Trophoblast cell (in vitro differentiated cells and primary cell): ENCODE measurements around the gene CCNB1.

ENCODE experiments used
- DNase-seq, 2 donors: peaks; one replicate each; pipeline ENCODE4 v3.0.0-alpha.2; 2016
- H2AFZ ChIP-seq: 2 replicates; pipeline ENCODE4 v1.6.1; 2013; ENCODE audit warnings: low read length, moderate library complexity, mild to moderate bottlenecking; ENCODE audit not compliant: insufficient read depth, poor library complexity
- H2AK5ac ChIP-seq: 2 replicates; pipeline ENCODE4 v1.6.1; 2013; ENCODE audit warnings: mild to moderate bottlenecking, low read length
- H2BK120ac ChIP-seq: 2 replicates; pipeline ENCODE4 v1.6.1; 2013; ENCODE audit warnings: low read length, mild to moderate bottlenecking, moderate library complexity; ENCODE audit not compliant: insufficient read depth, poor library complexity
- H2BK12ac ChIP-seq: 2 replicates; pipeline ENCODE4 v1.6.1; 2013; ENCODE audit warnings: mild to moderate bottlenecking, low read length, moderate library complexity
- H2BK5ac ChIP-seq: 2 replicates; pipeline ENCODE4 v1.6.1; 2013; ENCODE audit warnings: low read length, low read depth, moderate library complexity, mild to moderate bottlenecking; ENCODE audit not compliant: poor library complexity
- H3K14ac ChIP-seq: 2 replicates; pipeline ENCODE4 v1.6.1; 2013; ENCODE audit warnings: mild to moderate bottlenecking, low read length
- H3K18ac ChIP-seq: 2 replicates; pipeline ENCODE4 v1.6.1; 2013; ENCODE audit warnings: mild to moderate bottlenecking, low read length
- H3K23ac ChIP-seq: 2 replicates; pipeline ENCODE4 v1.6.1; 2013; ENCODE audit warnings: low read length
- H3K27ac ChIP-seq: 2 replicates; pipeline ENCODE4 v1.5.1; 2013; ENCODE audit warnings: low read depth, mild to moderate bottlenecking, inconsistent platforms, low read length, moderate library complexity
- H3K27me3 ChIP-seq: 2 replicates; pipeline ENCODE4 v1.6.1; 2013; ENCODE audit warnings: inconsistent platforms, mild to moderate bottlenecking, low read length, moderate library complexity; ENCODE audit not compliant: insufficient read depth
- H3K36me3 ChIP-seq, 2 experiments: 1 replicate in 1 of 2; 2 replicates in 1 of 2; pipeline ENCODE4 v1.6.1; 2013; ENCODE audit warnings: low read length in 2 of 2, mild to moderate bottlenecking in 2 of 2, moderate library complexity in 1 of 2; ENCODE audit not compliant: insufficient read depth in 2 of 2, control insufficient read depth in 1 of 2
- H3K4ac ChIP-seq: 2 replicates; pipeline ENCODE4 v1.6.1; 2013; ENCODE audit warnings: low read depth, mild to moderate bottlenecking, low read length, moderate library complexity
- H3K4me1 ChIP-seq, 2 experiments: 1 replicate in 1 of 2; 2 replicates in 1 of 2; pipeline ENCODE4 v1.6.1; 2013; ENCODE audit warnings: low read length in 2 of 2, mild to moderate bottlenecking in 2 of 2, moderate library complexity in 1 of 2; ENCODE audit not compliant: insufficient read depth in 2 of 2, control insufficient read depth in 1 of 2
- H3K4me2 ChIP-seq: 2 replicates; pipeline ENCODE4 v1.6.1; 2013; ENCODE audit warnings: inconsistent platforms, mild to moderate bottlenecking, low read length, moderate library complexity
- H3K4me3 ChIP-seq: 2 replicates; pipeline ENCODE4 v1.5.1; 2013; ENCODE audit warnings: mild to moderate bottlenecking, low read depth, low read length, inconsistent platforms
- H3K79me1 ChIP-seq: one replicate; pipeline ENCODE4 v1.6.1; 2013; ENCODE audit warnings: low read length
- H3K79me2 ChIP-seq: 2 replicates; pipeline ENCODE4 v1.6.1; 2013; ENCODE audit warnings: low read length, mild to moderate bottlenecking; ENCODE audit not compliant: control insufficient read depth, insufficient read depth, poor library complexity
- H3K9ac ChIP-seq: 2 replicates; pipeline ENCODE4 v1.6.1; 2013; ENCODE audit warnings: mild to moderate bottlenecking, low read length
- H3K9me3 ChIP-seq: 2 replicates; pipeline ENCODE4 v1.6.1; 2013; ENCODE audit warnings: low read depth, mild to moderate bottlenecking, control low read depth, inconsistent platforms, low read length; ENCODE audit not compliant: insufficient read depth
- H4K12ac ChIP-seq: 2 replicates; pipeline ENCODE4 v1.6.1; 2013; ENCODE audit warnings: low read depth, mild to moderate bottlenecking, low read length, moderate library complexity
- H4K8ac ChIP-seq: 2 replicates; pipeline ENCODE4 v1.6.1; 2013; ENCODE audit warnings: low read depth, mild to moderate bottlenecking, low read length, moderate library complexity
- H4K91ac ChIP-seq: one replicate; pipeline ENCODE4 v1.6.1; 2013; ENCODE audit warnings: low read depth, mild to moderate bottlenecking, low read length, moderate library complexity
- WGBS: extraction: QIAGEN DNeasy Blood & Tissue Kit; methylation state at CpG from one replicate; pipeline ENCODE4 v1.1.7; 2013; ENCODE audit warnings: missing lambda C conversion rate; ENCODE audit not compliant: insufficient read length, insufficient coverage; ENCODE audit errors: extremely low coverage; 5-methylcytosine and 5-hydroxymethylcytosine counted together

The CCNB1 gene

DNA sequence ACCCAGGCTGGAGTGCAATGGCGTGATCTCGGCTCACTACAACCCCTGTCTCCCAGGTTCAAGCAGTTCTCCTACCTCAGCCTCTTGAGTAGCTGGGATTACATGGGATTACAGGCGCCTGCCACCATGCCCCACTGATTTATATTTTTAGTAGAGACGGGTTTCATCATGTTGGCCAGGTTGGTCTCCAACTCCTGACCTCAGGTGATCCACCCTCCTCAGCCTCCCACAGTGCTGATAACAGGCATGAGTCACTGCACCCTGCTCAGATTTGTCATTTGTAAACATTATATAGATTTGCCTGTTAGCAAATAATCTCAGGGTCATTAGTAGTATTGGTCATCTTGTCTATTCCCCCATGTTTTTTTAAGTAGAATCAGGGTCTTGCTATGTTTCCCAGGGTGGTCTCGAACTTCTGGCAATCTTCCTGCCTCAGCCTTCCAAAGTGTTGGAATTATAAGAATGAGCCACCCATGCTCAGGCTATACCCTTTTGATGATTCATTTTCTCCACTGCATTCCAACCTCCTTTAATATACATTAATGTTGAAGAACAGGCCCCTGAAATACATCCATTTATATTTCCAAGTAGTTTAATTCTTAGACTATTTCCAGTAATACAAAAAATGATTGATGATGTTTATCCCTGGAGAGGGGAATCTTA, 39.7 kb downstream of the CCNB1 start:
- Histone ChIP-seq H3K9ac (no peak overlapping the region), H2AK5ac (no peak overlapping the region), H3K23ac (no peak overlapping the region), H3K27me3 (no peaks in the 10 kb centered on the region), H2BK120ac (no peak overlapping the region), H3K14ac (no peak overlapping the region), H3K27ac (no peak overlapping the region), H2AFZ (no peak overlapping the region), H3K4me2 (no peak overlapping the region), H3K4me1 (no peaks in the 10 kb centered on the region), H4K12ac (no peak overlapping the region), H2BK5ac (no peak overlapping the region), H3K4me3 (no peak overlapping the region), H3K79me1 (no peaks in the 10 kb centered on the region), H3K4ac (no peak overlapping the region), H3K18ac (no peak overlapping the region), H3K36me3 (peaks cover 9 to 10% of the 10 kb centered on the region in 2 experiments), H2BK12ac (no peak overlapping the region), H3K9me3 (no peaks in the 10 kb centered on the region), H3K79me2 (no peaks in the 10 kb centered on the region), H4K91ac (no peak overlapping the region), H4K8ac (no peak overlapping the region)
- no CpG with 5 or more reads among the region's 5 CpGs for WGBS
- peak; percentile 61 to 76 for DNase-seq

DNA sequence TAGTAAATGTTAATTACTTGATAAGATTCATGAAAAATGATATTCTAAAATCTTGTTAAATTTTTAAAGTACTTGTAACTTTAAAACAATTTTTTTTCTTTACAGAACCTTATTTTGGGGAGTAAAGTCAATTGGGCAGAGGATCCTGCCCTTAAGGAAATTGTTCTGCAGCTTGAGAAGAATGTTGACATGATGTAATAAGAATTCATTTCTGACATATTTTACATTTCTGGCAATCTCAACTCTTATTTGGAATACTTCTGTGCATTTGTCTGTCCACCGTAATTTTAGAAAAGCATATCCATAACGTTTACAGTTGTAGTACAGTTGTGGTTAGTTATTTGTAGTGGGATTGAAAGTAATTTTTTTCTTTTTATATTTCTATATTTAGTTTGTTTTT, 42.7 kb downstream of the CCNB1 start:
- Histone ChIP-seq H3K36me3 (peaks cover 4 to 7% of the 10 kb centered on the region in 2 experiments), H3K27ac (no peak overlapping the region), H3K23ac (no peak overlapping the region), H3K79me1 (no peaks in the 10 kb centered on the region), H3K4me3 (no peak overlapping the region), H3K4me2 (no peak overlapping the region), H3K9me3 (no peaks in the 10 kb centered on the region), H4K91ac (no peak overlapping the region), H2BK12ac (no peak overlapping the region), H3K27me3 (no peaks in the 10 kb centered on the region), H3K4ac (no peak overlapping the region), H2BK120ac (no peak overlapping the region), H3K79me2 (no peaks in the 10 kb centered on the region), H3K14ac (no peak overlapping the region), H2BK5ac (no peak overlapping the region), H3K18ac (no peak overlapping the region), H2AFZ (no peak overlapping the region), H4K12ac (no peak overlapping the region), H2AK5ac (no peak overlapping the region), H4K8ac (no peak overlapping the region), H3K9ac (no peak overlapping the region), H3K4me1 (no peaks in the 10 kb centered on the region)
- peak; percentile 27 to 87 for DNase-seq
- WGBS: no CpG with 5 or more reads among the region's 2 CpGs

DNA sequence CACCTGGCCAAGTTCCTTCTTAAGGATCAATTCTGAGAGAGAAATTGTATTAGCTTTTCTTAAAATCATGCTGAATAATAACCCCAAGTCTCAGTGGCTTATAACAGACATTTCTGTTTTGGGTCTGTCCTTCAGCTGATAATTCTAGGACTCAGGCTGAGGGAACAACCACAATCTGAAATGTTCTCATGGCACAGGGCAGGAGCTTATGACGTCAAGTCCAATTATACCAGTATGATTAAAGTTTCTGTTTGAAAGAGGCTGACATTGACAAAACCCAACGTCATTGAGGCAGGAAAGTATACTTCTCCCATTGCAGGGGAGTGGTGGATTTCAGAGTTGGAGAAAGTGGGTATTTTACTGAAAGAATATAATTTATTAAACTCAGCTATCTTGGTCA, 44.2 kb downstream of the CCNB1 start:
- no peak overlapping the region for H2BK120ac ChIP-seq
- H3K79me2 ChIP-seq: no peaks in the 10 kb centered on the region
- no peak overlapping the region for H2AFZ ChIP-seq
- no peak overlapping the region for H3K9ac ChIP-seq
- no peak overlapping the region for H4K91ac ChIP-seq
- H2AK5ac ChIP-seq: no peak overlapping the region
- no peak overlapping the region for H3K4ac ChIP-seq
- H3K18ac ChIP-seq: no peak overlapping the region
- no peak overlapping the region for H3K4me2 ChIP-seq
- DNase-seq: no peak
- H3K14ac ChIP-seq: no peak overlapping the region
- H3K36me3 ChIP-seq: peaks cover 4 to 5% of the 10 kb centered on the region in 2 experiments
- no peak overlapping the region for H3K4me3 ChIP-seq
- H4K8ac ChIP-seq: no peak overlapping the region
- H3K23ac ChIP-seq: no peak overlapping the region
- H2BK5ac ChIP-seq: no peak overlapping the region
- no peaks in the 10 kb centered on the region for H3K27me3 ChIP-seq
- no peak overlapping the region for H4K12ac ChIP-seq
- H2BK12ac ChIP-seq: no peak overlapping the region
- WGBS: no CpG with 5 or more reads among the region's 2 CpGs
- H3K27ac ChIP-seq: no peak overlapping the region
- no peaks in the 10 kb centered on the region for H3K79me1 ChIP-seq
- no peaks in the 10 kb centered on the region for H3K9me3 ChIP-seq
- H3K4me1 ChIP-seq: no peaks in the 10 kb centered on the region

DNA sequence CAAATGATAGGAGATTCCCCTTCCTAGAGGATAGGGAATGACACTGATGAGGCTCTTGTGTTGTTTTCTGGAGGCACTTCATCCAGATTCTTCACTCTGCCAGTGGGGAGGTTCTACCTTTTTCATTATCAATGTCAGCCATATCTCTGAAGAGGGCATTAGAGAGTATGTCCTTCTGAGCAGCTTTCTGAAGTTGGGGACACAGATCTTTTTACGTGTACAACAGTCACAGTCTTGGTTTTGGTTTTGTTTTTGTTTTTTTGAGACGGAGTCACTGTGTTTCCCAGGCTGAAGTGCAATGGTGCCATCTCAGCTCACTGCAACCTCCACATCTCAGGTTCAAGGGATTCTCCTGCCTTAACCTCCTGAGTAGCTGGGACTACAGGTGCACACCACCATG, 45.1 kb downstream of the CCNB1 start:
- no peak overlapping the region for H2BK120ac ChIP-seq
- no peak for DNase-seq
- H2AFZ ChIP-seq: no peak overlapping the region
- no peaks in the 10 kb centered on the region for H3K4me1 ChIP-seq
- WGBS: no CpG with 5 or more reads among the region's 2 CpGs
- H3K9ac ChIP-seq: no peak overlapping the region
- H3K79me1 ChIP-seq: no peaks in the 10 kb centered on the region
- H3K4me3 ChIP-seq: no peak overlapping the region
- H3K4me2 ChIP-seq: no peak overlapping the region
- no peak overlapping the region for H2BK12ac ChIP-seq
- no peaks in the 10 kb centered on the region for H3K9me3 ChIP-seq
- H3K23ac ChIP-seq: no peak overlapping the region
- no peak overlapping the region for H2AK5ac ChIP-seq
- H3K14ac ChIP-seq: no peak overlapping the region
- no peaks in the 10 kb centered on the region for H3K79me2 ChIP-seq
- H4K12ac ChIP-seq: no peak overlapping the region
- no peak overlapping the region for H4K91ac ChIP-seq
- no peak overlapping the region for H3K18ac ChIP-seq
- H3K27me3 ChIP-seq: no peaks in the 10 kb centered on the region
- H3K36me3 ChIP-seq: peaks cover 2 to 4% of the 10 kb centered on the region in 2 experiments
- H4K8ac ChIP-seq: no peak overlapping the region
- H3K4ac ChIP-seq: no peak overlapping the region
- H2BK5ac ChIP-seq: no peak overlapping the region
- H3K27ac ChIP-seq: no peak overlapping the region
